ENCODE results near the gene TCF12.

The TCF12 gene

DNA sequence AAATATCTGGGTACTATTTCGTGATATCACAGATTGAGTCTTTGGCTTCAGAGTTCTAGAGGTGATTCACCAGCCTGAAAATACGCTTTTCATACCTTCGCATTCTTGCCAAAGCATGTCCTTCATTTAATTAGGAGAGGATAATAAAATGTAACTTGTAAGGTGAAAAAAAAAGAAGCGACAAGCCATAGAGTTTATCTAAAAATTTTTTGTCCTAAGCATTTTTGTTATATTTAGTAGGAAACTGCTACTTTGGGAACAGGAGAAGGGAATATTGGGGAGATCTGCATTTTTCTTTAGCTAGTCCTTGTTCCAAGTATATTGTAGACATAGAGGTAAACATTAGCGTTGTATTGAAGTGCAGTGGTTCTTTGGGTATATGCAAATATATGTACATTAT is 120.1 kb downstream of the TCF12 start:
- TF ChIP-seq CTCF (IDR thresholded peaks at IDR 0.05; ENCODE audit: insufficient read depth, low read length) (no peak), SPI1 (IDR thresholded peaks at IDR 0.05; ENCODE audit: borderline replicate concordance, low read depth) (no peak), GABPA (IDR thresholded peaks at IDR 0.05; ENCODE audit: low read depth) (no peak), POLR2AphosphoS5 (IDR thresholded peaks at IDR 0.05; ENCODE audit: low read depth) (no peak), REST (IDR thresholded peaks at IDR 0.05; ENCODE audit: insufficient replicate concordance, low read depth) (no peak)
- no peaks in the 10 kb centered on the region for H3K27me3 ChIP-seq (ENCODE audit: insufficient read depth, poor library complexity, severe bottlenecking)
- no peak overlapping the region for H3K4me3 ChIP-seq (replicated peaks; ENCODE audit: insufficient read depth, low read length)
- no peak for DNase-seq (ENCODE audit: low read depth in 1 of 2, low spot score in 1 of 2)
- no peak overlapping the region for H3K27ac ChIP-seq (replicated peaks)

DNA sequence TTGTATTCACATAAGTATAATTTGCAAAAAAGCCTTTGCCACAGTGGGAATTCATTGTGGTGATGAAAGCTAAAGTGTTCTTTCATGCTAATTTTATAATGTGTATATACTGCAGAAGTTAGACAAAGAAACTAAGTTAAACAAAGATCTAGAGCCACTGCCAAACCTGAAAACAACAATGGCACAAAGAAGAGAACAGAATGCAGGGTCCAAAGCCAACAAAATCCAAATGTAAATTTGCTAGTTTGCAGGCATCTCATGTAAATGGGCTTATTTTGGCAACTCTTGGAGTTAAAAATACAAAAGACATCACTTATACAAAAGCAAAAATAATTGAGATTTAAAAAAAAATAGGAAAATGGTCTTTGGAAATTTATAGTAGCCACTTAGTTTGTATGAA is 123.0 kb downstream of the TCF12 start:
- no peak for DNase-seq (ENCODE audit: low read depth in 1 of 2, low spot score in 1 of 2)
- H3K27ac ChIP-seq (replicated peaks), result no peak overlapping the region
- H3K4me3 ChIP-seq (replicated peaks; ENCODE audit: insufficient read depth, low read length), result no peak overlapping the region
- H3K27me3 ChIP-seq (ENCODE audit: insufficient read depth, poor library complexity, severe bottlenecking), result no peaks in the 10 kb centered on the region
- TF ChIP-seq SPI1 (IDR thresholded peaks at IDR 0.05; ENCODE audit: borderline replicate concordance, low read depth) (no peak), POLR2AphosphoS5 (IDR thresholded peaks at IDR 0.05; ENCODE audit: low read depth) (no peak), REST (IDR thresholded peaks at IDR 0.05; ENCODE audit: insufficient replicate concordance, low read depth) (no peak), CTCF (IDR thresholded peaks at IDR 0.05; ENCODE audit: insufficient read depth, low read length) (no peak), GABPA (IDR thresholded peaks at IDR 0.05; ENCODE audit: low read depth) (no peak)

GRCh38 chr15:57044072-57044702 is 125.7 kb downstream of the TCF12 start:
- Histone ChIP-seq H3K27me3 (ENCODE audit: insufficient read depth, poor library complexity, severe bottlenecking) (no peaks in the 10 kb centered on the region), H3K4me3 (replicated peaks; ENCODE audit: insufficient read depth, low read length) (no peak overlapping the region), H3K27ac (replicated peaks) (no peak overlapping the region)
- TF ChIP-seq SPI1 (IDR thresholded peaks at IDR 0.05; ENCODE audit: borderline replicate concordance, low read depth) (no peak), POLR2AphosphoS5 (IDR thresholded peaks at IDR 0.05; ENCODE audit: low read depth) (no peak), REST (IDR thresholded peaks at IDR 0.05; ENCODE audit: insufficient replicate concordance, low read depth) (no peak), GABPA (IDR thresholded peaks at IDR 0.05; ENCODE audit: low read depth) (no peak), CTCF (IDR thresholded peaks at IDR 0.05; ENCODE audit: insufficient read depth, low read length) (no peak)
- DNase-seq (ENCODE audit: low read depth in 1 of 2, low spot score in 1 of 2), result no peak

All from HL-60 (cell line).